ENCODE measurements around the gene STIP1. TPM values are rescaled to one million over a fixed set of nuclear protein-coding genes. Genes with fewer than 3 reads are reported as not detected.
A peak's percentile ranks its signal among the peaks of the same experiment; 100 is the strongest.

The STIP1 gene
- 47.2 TPM for total RNA-seq (ENCODE audit: insufficient read depth, low replicate concordance)

DNA sequence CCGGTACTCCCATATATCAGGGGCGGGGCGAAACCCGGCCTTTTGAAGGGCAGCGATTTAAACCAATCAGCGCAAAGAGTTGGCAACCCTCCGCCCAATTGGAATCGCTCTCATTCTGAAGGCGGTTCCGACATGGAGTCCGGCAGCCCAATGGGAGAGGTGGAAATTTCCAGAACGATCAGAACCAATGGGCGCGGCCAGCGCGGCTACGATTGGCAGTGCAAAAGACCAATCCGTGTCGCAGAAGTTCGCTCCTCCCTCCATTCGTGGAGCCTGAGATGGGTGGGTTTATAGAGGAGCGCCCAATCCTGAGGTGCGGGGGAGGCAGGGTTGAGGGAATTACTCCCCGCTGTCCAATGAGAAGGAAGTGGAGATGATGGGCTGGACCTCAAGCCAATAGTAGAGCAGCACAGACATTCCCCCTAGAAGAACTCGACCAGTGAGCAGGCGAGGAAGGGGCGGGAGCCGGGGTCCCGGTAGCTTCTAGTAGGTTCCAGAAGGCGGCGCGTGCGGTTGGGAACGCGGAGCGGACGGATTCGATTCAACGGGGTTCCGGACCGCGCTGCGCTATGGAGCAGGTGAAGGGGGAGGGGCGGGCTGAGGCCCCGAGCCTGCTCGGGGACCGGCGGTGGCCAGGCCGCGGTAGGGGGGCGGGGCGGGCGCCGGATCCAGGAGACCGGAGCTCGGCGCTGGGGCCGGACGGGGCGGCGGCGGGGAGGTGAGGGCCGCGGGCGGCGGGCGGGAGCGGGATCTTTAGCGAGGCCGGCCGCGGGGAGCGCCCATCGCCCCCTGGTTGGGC lies at the start of gene STIP1:
Gene STIP1, plus strand, starts transcription at position 479 of the 799 bp plus-strand sequence. Its CDS starts 91 bp downstream, at position 570.
- DNase-seq (ENCODE audit: low spot score): peak; percentile 100

DNA sequence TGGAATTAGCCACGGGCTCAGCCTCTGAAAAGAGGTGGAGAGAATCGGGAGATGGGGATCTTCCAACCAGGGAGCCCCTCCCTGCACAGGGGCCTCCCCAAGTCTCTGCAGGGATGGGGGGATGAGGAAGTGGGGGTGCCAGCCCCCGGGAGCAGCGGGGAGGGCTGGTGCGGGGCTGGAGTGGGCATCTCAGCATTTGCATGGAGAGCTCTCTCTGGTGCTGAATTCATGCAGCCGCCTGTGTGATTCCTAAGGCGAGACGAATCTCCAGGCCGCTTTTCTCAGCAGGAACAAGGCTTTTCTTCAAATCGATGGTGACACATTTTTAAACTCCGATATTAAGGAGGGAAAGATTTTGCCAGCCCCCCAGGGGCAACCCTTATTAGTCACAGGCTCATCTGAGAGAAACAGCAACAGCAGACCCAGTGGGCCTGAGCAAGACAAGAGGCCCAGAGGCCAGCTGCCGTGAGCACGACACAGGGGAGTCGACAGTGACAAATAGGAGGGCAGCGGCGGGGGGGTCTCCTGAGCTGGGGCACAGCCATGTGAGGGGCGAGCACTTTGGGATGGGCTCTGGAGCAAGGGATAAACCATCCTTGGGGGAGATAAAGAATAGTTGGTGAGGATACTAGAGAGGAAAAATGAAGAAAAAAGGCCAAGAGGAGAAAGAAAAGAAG lies 49.1 kb upstream of the STIP1 start:
- DNase-seq (ENCODE audit: low spot score): no peak

DNA sequence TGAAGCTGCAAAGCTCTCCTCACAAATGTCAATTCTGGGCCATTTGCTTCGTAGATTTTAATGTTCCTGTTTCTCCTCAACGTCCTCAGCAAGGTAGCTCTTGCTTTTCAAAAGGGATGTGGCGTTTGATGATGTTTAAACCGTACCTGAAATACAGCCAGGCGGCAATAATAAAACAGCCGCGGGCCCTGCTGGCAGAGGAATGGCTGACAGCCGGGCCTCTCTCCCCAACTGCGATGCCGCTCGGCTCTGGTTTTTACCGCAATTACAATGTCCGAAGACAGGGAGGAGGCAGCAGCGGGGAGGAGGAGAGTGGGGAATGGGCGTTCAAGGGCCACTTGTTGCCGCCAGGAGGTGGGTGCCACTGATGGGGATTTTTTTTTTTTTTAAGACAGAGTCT lies 47.6 kb upstream of the STIP1 start:
- DNase-seq (ENCODE audit: low spot score): no peak

DNA sequence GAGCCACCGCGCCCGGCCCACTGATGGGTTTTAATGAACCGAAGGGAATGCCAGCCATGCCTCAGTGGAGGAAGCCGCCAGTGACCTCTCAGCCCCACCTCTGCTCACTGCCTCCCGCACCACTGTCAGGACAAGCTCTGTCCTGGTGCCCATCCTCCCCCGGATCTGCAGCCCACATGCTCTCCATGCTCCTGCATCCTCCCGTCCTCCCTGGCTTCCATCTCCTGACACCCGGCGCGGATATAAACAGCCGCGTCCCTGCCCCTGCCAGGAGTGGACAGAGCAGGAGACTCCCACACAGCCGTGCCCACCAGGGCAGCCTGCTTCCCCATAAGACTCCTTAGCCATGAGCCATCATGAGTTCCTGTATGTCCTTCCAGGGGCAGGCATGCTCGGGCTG lies 46.9 kb upstream of the STIP1 start:
- DNase-seq (ENCODE audit: low spot score): no peak

DNA sequence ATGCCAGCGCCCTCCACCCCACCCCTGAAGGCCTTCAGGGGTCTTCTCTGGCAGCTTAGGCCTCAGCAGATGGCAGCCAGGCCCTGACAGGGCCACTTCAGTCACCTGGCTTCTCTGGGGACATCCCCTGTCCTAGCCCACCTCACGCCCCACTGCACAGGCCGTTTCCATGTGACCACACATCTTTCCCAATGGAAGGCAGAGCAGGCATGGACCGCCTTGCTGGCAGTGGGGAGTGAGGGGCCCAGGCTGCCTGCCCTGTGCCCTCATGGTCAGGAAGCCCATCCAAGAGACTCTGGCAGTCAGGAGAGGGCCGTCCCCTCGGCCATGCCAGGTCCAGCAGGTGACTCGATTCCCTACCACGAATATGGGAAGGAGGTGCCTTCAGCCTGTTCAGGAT lies 45.9 kb upstream of the STIP1 start:
- no peak for DNase-seq (ENCODE audit: low spot score)

DNA sequence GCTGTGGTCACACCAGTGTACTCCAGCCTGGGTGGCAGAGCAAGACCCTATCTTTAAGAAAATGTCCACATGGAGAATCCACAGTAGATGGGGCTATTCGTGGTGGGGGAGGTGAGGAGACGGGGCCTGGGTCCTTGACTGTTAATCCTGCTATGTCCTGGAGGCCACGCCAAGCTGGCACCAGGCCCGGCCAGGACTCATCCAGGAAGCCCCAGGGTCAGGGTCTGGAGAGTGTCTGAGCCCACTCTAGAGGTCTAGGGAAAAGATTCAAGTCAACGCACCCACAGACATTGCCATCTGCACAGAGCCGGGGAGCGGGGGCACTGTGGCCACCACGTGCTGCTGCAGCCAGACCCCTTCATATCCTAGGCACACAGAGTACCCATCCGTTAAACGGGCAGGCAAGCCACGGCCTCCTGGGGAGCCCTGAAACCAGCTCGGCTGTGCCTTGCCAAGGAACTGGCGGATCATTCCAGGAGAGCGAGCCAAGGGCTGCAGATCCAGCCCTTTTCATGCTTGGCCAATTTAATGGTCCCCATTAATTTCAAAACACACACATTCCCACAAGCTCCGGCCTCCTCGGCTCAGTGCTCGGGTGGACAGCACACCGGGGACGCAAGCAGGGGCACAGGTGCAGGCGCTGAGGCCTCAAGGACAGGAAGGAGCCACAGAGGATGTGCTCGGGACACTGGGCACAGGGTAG lies 44.7 kb upstream of the STIP1 start:
- no peak for DNase-seq (ENCODE audit: low spot score)

DNA sequence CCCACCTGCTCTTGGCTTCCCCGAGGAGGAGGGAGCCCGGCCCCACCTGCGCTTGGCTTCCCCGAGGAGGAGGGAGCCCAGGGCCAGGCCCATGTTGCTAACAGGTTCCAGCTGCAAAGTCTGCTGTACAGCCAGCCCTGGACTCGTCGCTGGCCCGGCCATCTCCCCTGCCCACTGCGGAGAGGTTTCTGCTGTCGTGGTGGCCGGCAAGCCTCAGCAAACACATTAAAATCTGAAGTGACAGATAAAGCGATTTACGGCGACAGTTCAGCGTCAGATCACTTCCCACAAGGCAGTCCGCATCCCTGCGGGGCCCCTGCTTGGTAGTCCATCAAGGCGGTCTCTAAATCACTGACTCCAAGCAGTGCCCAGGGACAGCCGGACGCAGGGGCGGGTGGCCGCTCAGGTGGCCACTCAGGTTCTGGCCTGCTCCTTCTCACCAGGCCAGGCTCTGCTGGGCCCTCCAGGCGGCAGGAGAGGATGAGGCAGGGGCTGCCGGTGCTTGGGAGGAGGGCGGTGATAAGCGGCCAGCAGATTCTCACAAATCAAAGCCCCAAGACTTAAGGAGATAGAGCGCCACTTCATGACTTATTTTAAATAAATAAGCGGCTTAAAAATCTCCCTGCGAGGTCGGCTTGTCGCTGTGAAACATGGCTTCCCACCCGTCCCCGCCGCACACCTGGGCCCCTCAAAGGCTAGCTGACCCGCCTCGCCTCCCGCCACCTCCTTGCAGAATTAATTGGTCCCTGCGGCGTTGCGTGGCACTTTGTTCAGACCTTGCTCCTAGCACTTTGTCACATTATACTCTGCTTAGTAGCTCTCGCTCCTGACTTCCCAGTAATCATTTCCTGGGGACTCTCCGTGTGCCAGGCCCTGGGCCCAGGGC lies 41.1 kb upstream of the STIP1 start:
- DNase-seq (ENCODE audit: low spot score): no peak

DNA sequence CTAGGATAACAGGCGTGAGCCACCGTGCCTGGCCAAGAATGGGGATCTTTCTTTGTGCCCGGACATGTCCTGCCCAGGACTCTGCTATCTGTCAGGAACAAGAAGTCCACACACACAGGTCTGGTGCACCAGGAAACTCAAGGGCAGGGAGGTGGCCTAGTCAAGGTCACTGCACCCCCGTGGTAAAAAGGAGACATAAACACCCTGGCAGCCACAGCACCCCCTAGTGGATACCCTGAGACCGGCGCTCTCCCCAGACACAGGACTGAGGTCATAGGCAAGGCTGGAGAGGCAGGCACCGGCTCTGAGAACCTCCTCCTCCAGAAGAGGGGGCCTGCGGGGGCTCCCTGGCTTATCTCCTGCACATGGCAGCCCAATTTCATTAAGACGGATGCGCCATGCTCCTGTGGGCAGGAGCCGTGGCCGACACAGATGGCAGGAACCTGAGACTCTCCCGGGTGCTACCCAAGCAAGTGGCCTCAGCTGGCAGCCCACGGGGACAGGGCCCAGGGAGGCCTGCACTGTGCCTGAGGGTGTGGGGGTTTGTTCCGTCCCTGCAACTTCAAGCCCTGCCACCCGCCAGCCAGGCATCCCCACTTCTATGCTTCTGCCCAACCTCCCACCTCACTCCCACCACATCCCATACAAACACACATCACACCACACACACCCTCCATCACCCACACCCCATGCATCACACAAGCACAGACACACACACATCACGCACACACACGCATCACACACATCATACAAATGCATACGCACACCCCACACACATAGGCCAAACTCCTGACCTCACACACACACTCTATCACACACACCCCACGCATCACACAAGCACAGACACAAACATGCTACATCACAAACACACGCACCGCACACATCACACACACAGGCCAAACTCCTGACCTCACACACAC lies 39.7 kb upstream of the STIP1 start:
- DNase-seq (ENCODE audit: low spot score): no peak

DNA sequence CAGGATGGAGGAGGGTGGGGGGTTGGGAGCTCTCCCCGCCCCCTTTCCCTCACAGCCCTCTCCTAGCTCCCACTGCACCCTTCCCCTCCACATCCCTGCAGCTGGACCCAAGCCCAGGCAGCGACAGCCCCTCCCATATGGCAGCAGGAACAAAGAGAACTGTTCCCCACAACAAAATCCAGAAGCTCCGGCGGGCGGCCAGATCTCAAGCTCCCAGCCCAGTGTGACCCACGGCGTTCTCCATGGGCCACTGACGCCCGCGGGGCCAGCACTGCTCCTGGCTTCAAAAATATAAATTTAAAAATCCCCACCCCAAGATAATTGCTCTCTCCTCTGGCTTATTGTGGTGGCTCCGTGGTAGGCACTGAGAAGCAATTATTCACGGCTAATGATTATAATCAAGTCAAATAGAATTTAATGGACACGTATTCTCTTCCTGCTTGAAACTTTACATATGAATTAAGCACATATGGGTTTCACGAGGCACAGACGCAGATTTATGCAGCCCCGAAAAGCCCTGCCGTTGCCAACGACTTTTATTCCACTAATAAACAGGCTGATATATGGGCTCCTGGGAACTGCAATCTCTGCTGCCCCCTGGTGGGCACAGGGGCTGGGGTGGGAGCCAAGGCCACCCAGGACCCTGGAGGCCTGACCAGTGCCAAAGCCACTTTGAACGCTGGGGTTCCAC lies 37.6 kb upstream of the STIP1 start:
- DNase-seq (ENCODE audit: low spot score): peak; percentile 85

DNA sequence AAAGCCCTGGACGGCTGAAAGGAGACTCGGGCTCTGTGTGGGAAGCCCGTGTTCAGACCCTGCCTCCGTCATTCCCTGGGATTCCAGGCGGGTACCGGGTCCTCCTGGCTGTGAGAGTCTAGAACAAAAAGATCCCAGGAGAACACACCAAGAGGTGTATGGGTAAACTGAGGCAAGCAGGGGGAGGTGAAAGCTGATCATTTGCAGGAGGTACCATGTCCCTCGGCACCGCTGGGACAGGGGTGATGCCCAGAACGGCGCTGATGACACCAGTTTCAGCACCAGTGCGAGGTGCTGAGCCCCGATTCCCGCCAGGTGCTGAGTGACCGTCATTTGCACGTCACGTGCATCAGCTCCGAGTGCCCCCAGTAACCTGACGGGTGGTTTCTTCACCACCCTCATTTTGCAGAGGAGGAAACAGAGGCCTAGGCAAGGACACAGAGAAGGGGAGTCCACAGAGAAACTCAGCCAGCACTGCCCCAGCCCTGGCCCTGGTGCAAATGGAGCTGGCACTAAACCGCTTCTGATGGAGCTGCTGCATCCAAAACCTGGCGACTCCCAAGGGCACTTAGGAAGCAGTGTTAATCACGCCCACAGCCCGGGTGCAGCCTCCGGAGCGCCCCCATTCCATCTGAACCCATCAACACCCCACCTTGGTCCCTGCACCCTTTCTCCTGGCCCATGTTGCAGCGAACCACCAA lies 36.9 kb upstream of the STIP1 start:
- DNase-seq (ENCODE audit: low spot score): no peak

DNA sequence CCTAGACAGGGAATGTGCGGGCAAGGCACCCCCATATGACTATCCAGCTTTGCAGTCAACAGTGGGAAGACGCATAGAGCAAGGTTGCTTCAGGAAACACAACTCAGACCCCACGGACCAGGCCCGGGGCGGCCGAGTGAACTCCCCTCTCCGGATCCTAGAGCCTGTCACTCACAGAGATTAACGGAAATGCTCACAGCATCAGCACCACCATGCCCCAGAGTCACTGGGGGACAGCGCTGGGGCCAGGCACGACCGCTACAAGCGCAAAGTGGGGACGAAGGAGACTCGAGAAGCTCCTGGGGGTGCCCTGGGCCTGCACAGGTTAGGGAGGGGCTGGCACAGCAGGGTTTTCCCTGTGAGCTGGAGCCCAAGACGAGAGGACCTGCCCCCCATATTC lies 35.9 kb upstream of the STIP1 start:
- DNase-seq (ENCODE audit: low spot score): no peak

DNA sequence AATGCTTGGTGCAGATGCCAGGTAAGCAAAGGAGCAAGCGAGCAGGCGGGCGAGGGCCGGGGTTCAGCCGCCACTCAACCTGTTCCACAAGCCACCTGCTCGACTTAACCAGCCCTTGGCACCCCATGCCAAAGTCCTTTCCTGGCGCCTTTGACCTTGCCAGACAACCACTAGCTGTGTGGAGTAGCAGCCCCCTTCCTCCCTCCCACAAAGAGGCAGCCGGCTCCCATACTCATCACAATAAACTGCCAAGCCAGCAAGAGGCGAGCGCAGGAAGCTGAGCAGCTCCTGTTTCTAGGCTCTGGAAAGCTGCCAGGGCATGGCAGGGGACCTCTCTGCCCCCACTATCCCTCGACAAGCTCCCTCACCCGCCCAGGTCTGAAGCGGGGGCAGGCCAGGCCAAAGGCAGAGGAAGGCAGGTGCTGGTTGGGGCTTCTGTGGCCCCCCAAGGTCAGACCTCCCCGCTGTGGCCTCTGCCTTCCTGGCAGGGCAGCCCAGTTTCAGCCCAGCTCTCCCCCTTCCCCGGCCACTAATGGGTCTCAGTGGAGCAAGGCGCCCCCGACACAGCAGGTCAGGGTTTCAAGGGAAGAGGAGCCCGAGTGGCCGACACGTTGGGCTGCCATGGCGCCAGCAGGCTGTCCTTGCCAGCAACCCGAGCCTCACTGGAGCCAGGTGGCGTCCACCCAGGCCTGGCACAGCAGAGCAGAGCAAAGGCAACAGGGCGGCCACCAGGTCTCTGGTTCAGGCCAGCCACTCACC lies 35.3 kb upstream of the STIP1 start:
- DNase-seq (ENCODE audit: low spot score): no peak

DNA sequence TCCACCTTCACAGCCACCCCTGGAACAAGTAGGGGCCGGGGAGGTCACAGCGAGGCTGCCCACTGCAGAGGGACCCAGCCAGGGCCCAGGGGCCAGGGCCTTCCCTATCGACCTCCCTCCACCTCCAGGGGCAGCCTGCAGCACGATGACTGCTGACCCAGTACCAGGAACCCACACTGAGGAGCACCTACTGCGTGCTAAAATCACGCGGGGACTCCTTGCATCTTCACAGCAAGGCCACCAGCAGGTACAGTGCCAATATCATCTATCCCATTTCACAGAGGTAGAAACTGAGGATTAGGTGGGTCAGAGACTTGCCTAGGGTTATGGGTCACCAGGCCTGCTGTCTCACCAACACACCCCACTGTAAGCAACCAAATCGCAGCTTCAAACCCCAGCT lies 34.6 kb upstream of the STIP1 start:
- no peak for DNase-seq (ENCODE audit: low spot score)

DNA sequence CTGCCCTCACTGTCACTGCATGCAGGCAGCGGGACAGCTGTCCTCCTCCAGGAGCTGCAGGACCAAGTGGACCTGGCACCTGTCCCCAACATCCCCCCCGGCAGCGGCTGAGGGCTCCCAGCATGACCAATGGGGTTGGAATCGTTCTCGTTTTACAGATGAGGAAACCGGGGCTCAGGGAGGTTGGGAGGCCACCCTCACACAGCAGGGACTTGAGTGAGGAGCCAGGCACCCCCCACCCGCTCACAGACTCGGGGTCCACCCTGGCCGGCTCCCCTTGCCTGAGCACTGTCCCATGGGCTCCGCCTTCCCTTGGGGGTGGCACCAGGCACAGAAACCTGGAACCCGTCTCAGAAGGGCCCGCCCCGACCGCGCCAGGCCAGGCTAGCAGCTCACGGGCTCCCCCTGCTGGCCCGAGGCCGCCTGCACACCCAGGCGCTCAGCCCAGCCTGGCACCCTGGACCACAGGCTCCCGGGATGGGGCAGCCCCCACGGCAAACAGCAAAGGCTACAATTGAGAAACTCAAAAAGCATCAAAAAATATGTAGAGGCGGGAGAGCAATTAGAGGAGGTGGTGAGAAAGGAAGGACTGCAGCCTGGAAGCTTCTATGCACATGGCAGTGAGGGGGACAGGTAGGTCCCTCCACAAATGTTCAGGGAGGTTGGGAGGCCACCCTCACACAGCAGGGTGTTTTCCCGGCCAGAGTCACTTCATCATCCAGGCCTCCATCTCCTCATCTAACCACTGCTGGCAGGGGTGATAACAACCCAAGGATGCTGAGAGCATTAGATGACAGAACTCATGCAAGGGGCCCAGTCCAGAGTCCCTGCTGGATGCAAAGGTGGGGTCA lies 32.9 kb upstream of the STIP1 start:
- DNase-seq (ENCODE audit: low spot score): peak; percentile 53

DNA sequence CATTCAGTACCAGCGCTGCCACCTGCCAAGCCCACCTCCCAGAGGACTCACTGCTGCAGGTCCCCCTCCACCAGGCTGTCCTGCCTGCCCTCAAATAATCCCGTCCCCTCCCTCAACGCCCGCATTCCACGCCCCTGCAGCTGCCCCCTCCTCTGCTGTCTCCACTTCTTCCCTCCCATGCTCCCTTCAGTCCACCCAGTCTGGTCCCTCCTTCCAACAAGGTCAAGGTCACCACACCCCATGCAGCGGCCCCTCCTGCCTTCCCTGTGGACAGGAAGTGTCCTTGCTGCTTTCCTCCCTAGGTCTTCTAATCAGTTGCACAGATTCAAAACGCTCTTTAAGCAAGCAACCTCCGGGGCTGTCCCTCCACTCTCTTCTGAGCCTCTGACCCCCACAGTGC lies 32.2 kb upstream of the STIP1 start:
- DNase-seq (ENCODE audit: low spot score): no peak

DNA sequence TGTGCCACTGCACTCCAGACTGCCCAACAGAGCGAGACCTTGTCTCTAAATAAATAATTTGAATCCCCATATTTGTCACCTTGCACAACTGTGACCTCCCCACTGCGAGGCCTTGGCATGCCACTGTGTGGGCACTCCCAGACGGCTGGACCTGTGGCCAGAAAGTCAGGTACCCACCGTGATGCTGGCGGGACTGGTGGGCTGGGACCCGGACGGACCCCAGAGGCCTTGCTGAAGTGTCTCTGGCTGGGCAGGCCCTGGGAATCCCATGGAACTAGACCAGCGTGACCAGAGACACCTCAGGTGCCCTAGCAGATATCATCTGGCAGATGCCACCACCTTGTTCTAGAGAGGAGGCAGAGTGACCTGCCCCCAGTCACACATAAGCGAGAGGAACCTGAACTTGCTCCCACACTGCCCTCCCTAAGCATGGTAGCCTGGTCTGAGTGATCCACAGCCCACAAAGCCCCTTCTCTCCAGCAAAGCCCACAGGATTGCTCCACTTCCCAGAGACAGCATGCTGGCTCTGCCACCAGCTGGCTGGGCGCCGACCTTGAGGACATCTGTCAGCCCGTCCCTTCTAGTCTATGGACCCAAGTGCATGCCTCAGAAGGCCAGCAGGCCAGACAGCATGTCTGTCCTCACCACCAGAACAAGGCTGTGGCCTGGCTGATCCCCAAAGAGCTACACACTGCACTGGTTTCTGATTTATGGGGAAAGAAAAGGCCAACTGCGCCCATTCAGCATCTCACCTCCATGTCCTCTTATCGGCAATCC lies 29.5 kb upstream of the STIP1 start:
- no peak for DNase-seq (ENCODE audit: low spot score)
